K562 (cell line): ENCODE data around the gene ERC2. TPM values are rescaled to one million over a fixed set of nuclear protein-coding genes. Genes with fewer than 3 reads are reported as not detected.

Experiments
- ATAC-seq: fragments of 200-7000 bp; cut with Tn5 transposase; 3 replicates; pipeline ENCODE4 v1.9.1; 2020; ENCODE audit warnings: moderate library complexity
- BruUV-seq: library from RNA; stranded (reverse); fragments of 400-500 nt; replicated peaks from 2 replicates; lab custom pipeline; 2021; lab: Mats Ljungman, UMichigan
- CTCF ChIA-PET: fragments of 300-600 bp; formaldehyde crosslinking; extraction: SDS; loops from one replicate; lab custom pipeline; 2021; ENCODE audit warnings: low intra/inter-chr PET ratio; lab: Yijun Ruan, JAX
- POLR2A ChIA-PET: fragments of 300-600, 350-650 bp; sonication (Branson Sonifier 250); formaldehyde crosslinking; extraction: SDS; loops from one replicate; lab custom pipeline; 2021; ENCODE audit warnings: antibody characterized with exemption, inconsistent platforms; lab: Yijun Ruan, JAX
- DNase-seq, 4 experiments: peaks; one replicate each; pipeline versions ENCODE4 v3.0.0 to v3.0.0-alpha.2; 2011 to 2018; ENCODE audit warnings: low spot score in 3 of 4, mixed read lengths in 3 of 4; ENCODE audit errors: extremely low read depth in 1 of 4
- FAIRE-seq: peaks from 2 replicates; lab custom pipeline; 2011; peaks lifted over from hg19 to GRCh38; lab: Jason Lieb, UNC
- H2AFZ ChIP-seq: 2 replicates; pipeline ENCODE4 v1.6.0; 2011; ENCODE audit warnings: low read depth, low read length, control low read depth, inconsistent platforms
- H3K27ac ChIP-seq: fragments of 200-600 bp; 3 replicates; pipeline ENCODE4 v1.8.0; 2011; ENCODE audit warnings: low read depth, mild to moderate bottlenecking, control low read depth, inconsistent platforms, low read length, moderate library complexity, mixed read lengths; ENCODE audit errors: extremely low read depth
- H3K27me3 ChIP-seq, 2 experiments: fragments of 300-600 bp in 1 of 2; 2 replicates in 1 of 2; 3 replicates in 1 of 2; pipeline versions ENCODE4 v1.6.0 to v1.8.0; 2011; ENCODE audit warnings: inconsistent platforms in 2 of 2, low read length in 2 of 2, mild to moderate bottlenecking in 1 of 2, mixed read lengths in 1 of 2, moderate library complexity in 1 of 2; ENCODE audit not compliant: control insufficient read depth in 2 of 2, insufficient read depth in 2 of 2
- H3K36me3 ChIP-seq: fragments of 300-600 bp; 3 replicates; pipeline ENCODE4 v1.8.0; 2011; ENCODE audit warnings: mild to moderate bottlenecking, low read length, inconsistent platforms; ENCODE audit not compliant: control insufficient read depth, insufficient read depth
- H3K4me1 ChIP-seq, 2 experiments: fragments of 200-600 bp in 1 of 2; replicated peaks in 1 of 2; 2 replicates in 1 of 2; 3 replicates in 1 of 2; pipeline versions ENCODE4 v1.5.1 to v1.8.0; 2011; ENCODE audit warnings: inconsistent platforms in 2 of 2, low read length in 2 of 2, mild to moderate bottlenecking in 1 of 2, mixed read lengths in 1 of 2, moderate library complexity in 1 of 2; ENCODE audit not compliant: control insufficient read depth in 2 of 2, insufficient read depth in 2 of 2
- H3K4me2 ChIP-seq: 2 replicates; pipeline ENCODE4 v1.6.1; 2011; ENCODE audit warnings: low read length, control low read depth, inconsistent platforms, mixed read lengths; ENCODE audit not compliant: insufficient read depth
- H3K4me3 ChIP-seq: fragments of 200-600 bp; sonication (generic), shearing (Covaris generic); 2 replicates; pipeline ENCODE4 v1.5.1; 2016; ENCODE audit warnings: control low read depth, inconsistent platforms
- H3K79me2 ChIP-seq: fragments of 200-600 bp; 3 replicates; pipeline ENCODE4 v1.8.0; 2011; ENCODE audit warnings: low read length, inconsistent platforms; ENCODE audit not compliant: control insufficient read depth, insufficient read depth
- H3K9ac ChIP-seq, 2 experiments: 2 replicates each; pipeline versions ENCODE4 v1.6.0 to v1.6.1; 2011; ENCODE audit warnings: low read depth in 2 of 2, low read length in 2 of 2, control low read depth in 1 of 2, inconsistent platforms in 1 of 2, mild to moderate bottlenecking in 1 of 2, mixed read lengths in 1 of 2; ENCODE audit not compliant: insufficient read depth in 1 of 2
- H3K9me1 ChIP-seq: one replicate; pipeline ENCODE4 v1.6.0; 2011; ENCODE audit warnings: inconsistent platforms, mild to moderate bottlenecking, low read length, moderate library complexity; ENCODE audit not compliant: control insufficient read depth, insufficient read depth
- H3K9me3 ChIP-seq: replicated peaks from 2 replicates; pipeline ENCODE4 v1.5.1; 2011; ENCODE audit warnings: low read depth, low read length, inconsistent platforms; ENCODE audit not compliant: control insufficient read depth, insufficient read depth
- H4K20me1 ChIP-seq: replicated peaks from 2 replicates; pipeline ENCODE4 v1.6.1; 2011; ENCODE audit warnings: low read length, inconsistent platforms, mixed read lengths; ENCODE audit not compliant: control insufficient read depth, insufficient read depth
- BCL6 ChIP-seq: fragments of 250-450 bp; sonication (Bioruptor Pico); IDR thresholded peaks from 2 replicates; pipeline ENCODE4 v1.4.0; 2020
- DEAF1 ChIP-seq: fragments of 450-650 bp; formaldehyde crosslinking; IDR thresholded peaks from 2 replicates; pipeline ENCODE4 v1.4.0; 2020; ENCODE audit warnings: mild to moderate bottlenecking, moderate library complexity
- ELF1 ChIP-seq: fragments of 200-800 bp; sonication (Bioruptor generic); IDR thresholded peaks from 2 replicates; pipeline ENCODE4 v1.6.1; 2016; ENCODE audit warnings: missing genetic modification characterization, missing compliant biosample characterization
- FOXA3 ChIP-seq, 2 experiments: fragments of 450-650 bp in 1 of 2; sonication (generic) in 1 of 2; formaldehyde crosslinking; IDR thresholded peaks in 1 of 2; conservative IDR thresholded peaks in 1 of 2; 2 replicates each; pipeline versions ENCODE4 v1.4.0 to v1.8.0; 2020 to 2022; ENCODE audit warnings: mild to moderate bottlenecking in 2 of 2, missing genetic modification reagents in 1 of 2
- GTF2F1 ChIP-seq: IDR thresholded peaks from 2 replicates; pipeline ENCODE4 v1.6.1; 2011; ENCODE audit warnings: low read depth, low read length, improper control_type of control experiment
- HINFP ChIP-seq: fragments of 450-650 bp; conservative IDR thresholded peaks from 2 replicates; pipeline ENCODE4 v1.6.1; 2016; ENCODE audit warnings: missing genetic modification characterization, low read depth, mild to moderate bottlenecking, control low read depth, missing compliant biosample characterization
- MLX ChIP-seq, 2 experiments: fragments of 450-650 bp in 1 of 2; sonication (generic) in 1 of 2; formaldehyde crosslinking; conservative IDR thresholded peaks; 2 replicates each; pipeline versions ENCODE4 v1.4.0 to v1.8.1; 2020 to 2022; ENCODE audit warnings: mild to moderate bottlenecking in 1 of 2, missing genetic modification reagents in 1 of 2
- NONO ChIP-seq, 2 experiments: fragments of 200-400 bp in 1 of 2; fragments of 450-650 bp in 1 of 2; formaldehyde crosslinking in 1 of 2; IDR thresholded peaks; 2 replicates each; pipeline ENCODE4 v1.6.1; 2017; ENCODE audit warnings: low read depth in 2 of 2, mild to moderate bottlenecking in 2 of 2, moderate library complexity in 2 of 2, low read length in 1 of 2
- SMARCB1 ChIP-seq: IDR thresholded peaks from 2 replicates; pipeline ENCODE4 v1.6.1; 2011; ENCODE audit warnings: improper control_type of control experiment, low read depth; ENCODE audit not compliant: insufficient read length
- TSC22D4 ChIP-seq: fragments of 450-650 bp; IDR thresholded peaks from 2 replicates; pipeline ENCODE4 v1.6.1; 2016; ENCODE audit warnings: missing genetic modification characterization, missing biosample characterization, control low read depth
- WHSC1 ChIP-seq: IDR thresholded peaks from one replicate; pipeline ENCODE4 v1.6.1; 2012; ENCODE audit warnings: low read length, control low read depth, inconsistent platforms
- ZNF639 ChIP-seq, 2 experiments: fragments of 200-800 bp in 1 of 2; sonication (Bioruptor generic) in 1 of 2; sonication (generic) in 1 of 2; formaldehyde crosslinking in 1 of 2; IDR thresholded peaks in 1 of 2; conservative IDR thresholded peaks in 1 of 2; 2 replicates each; pipeline versions ENCODE4 v1.5.0 to v1.6.1; 2016 to 2020; ENCODE audit warnings: missing compliant biosample characterization in 1 of 2, missing genetic modification characterization in 1 of 2, missing genetic modification reagents in 1 of 2
- ZNF76 ChIP-seq: fragments of 250-450 bp; sonication (Bioruptor Pico); IDR thresholded peaks from 2 replicates; pipeline ENCODE4 v1.4.0; 2020; ENCODE audit warnings: mild to moderate bottlenecking, moderate library complexity, borderline replicate concordance
- WGBS: fragments of 100-300 bp; shearing (Covaris generic); methylation state at CpG from one replicate; pipeline ENCODE4 v1.1.6; 2016; ENCODE audit warnings: low coverage, mixed read lengths; ENCODE audit not compliant: insufficient coverage; ENCODE audit errors: missing lambda C conversion rate; 5-methylcytosine and 5-hydroxymethylcytosine counted together
- in situ Hi-C: fragments of 300-500 bp; cut with MboI; formaldehyde crosslinking; loops from 4 replicates; pipeline ENCODE4 v1.15.0; 2018; ENCODE audit warnings: inconsistent platforms, mixed read lengths
- intact Hi-C: fragments of 100-400 bp; cut with micrococcal nuclease; formaldehyde crosslinking; loops from 2 replicates; pipeline ENCODE4 v1.14.2; 2022
- polyA plus RNA-seq, 8 experiments: library from polyadenylated mRNA; depleted of rRNA in 4 of 8; stranded (reverse) in 5 of 8; unstranded in 3 of 8; fragments of >200 nt; fragmentation: Nextera tagmentation in 2 of 8; fragmentation: Illumina TruSeq in 1 of 8; extraction: Ambion mirVana in 2 of 8; extraction: Trizol in 1 of 8; gene quantifications; 2 replicates each; pipeline versions ENCODE4 v1.2.1 to v1.2.3, GENCODE V29; 2011 to 2014; ENCODE audit warnings: inconsistent platforms in 1 of 8, missing spikeins in 1 of 8
- total RNA-seq, 7 experiments: library from RNA; depleted of rRNA in 6 of 7; stranded (reverse); fragments of >200 nt in 6 of 7; fragmentation: Illumina TruSeq in 2 of 7; extraction: Trizol in 2 of 7; gene quantifications; 2 replicates each; pipeline versions ENCODE4 v1.2.1 to v1.2.3, GENCODE V29; 2011 to 2021; ENCODE audit warnings: low replicate concordance in 1 of 7

ERC2 gene
- total and polyA plus RNA-seq, 9 of the 15 experiments (the other 6 are each of a cell fraction or from before 2014, with no cell fraction given): 0.04 to 0.18 (median 0.07) TPM; not detected in 2

GRCh38 chr3:55615039-55615693 is 853.1 kb downstream of the ERC2 start (continued):
- TF ChIP-seq WHSC1: no peak

- 0% methylated on average over 1 of the region's 1 CpG for WGBS
- H3K9me1 ChIP-seq: no peaks in the 10 kb centered on the region
- TF ChIP-seq NONO (IDR thresholded peaks at IDR 0.05; ENCODE audit: low read depth in 2 of 2, low read length in 1 of 2) (no peak), TSC22D4 (tag) (no peak), MLX (CRISPR knock-in tag; conservative IDR thresholded peaks at IDR 0.05) (no peak), SMARCB1 (no peak), DEAF1 (CRISPR knock-in tag) (no peak), ZNF639 (CRISPR knock-in tag; conservative IDR thresholded peaks at IDR 0.05 in 1 of 2, IDR thresholded peaks at IDR 0.05 in 1 of 2) (no peak), FOXA3 (CRISPR knock-in tag; conservative IDR thresholded peaks at IDR 0.05 in 1 of 2, IDR thresholded peaks at IDR 0.05 in 1 of 2) (no peak), GTF2F1 (no peak), BCL6 (CRISPR knock-in tag) (no peak), ELF1 (tag) (no peak), HINFP (tag) (no peak), ZNF76 (no peak)
- TF ChIP-seq, all 486 proteins: peak for 0
- Histone ChIP-seq H3K27ac (no peak overlapping the region), H3K9ac (no peak overlapping the region), H3K4me1 (no peaks in the 10 kb centered on the region), H3K9me3 (no peaks in the 10 kb centered on the region), H3K27me3 (no peaks in the 10 kb centered on the region; a peak in 1 of 5 replicates), H3K79me2 (no peaks in the 10 kb centered on the region), H3K4me2 (no peak overlapping the region), H4K20me1 (no peaks in the 10 kb centered on the region), H2AFZ (no peak overlapping the region), H3K36me3 (no peaks in the 10 kb centered on the region), H3K4me3 (no peak overlapping the region)
- no peak for DNase-seq
- no TSS peak for BruUV-seq
- ChIA-PET CTCF (no interaction called here), POLR2A (no interaction called here)
- FAIRE-seq: no peak
- in situ Hi-C loops: no loop called here
- no peak for ATAC-seq
- intact Hi-C loops: no loop called here
Measured at GRCh38 chr3:55611121-55611520, 857.1 kb downstream of the ERC2 start.
